Measurements from ENCODE around the gene TALDO1.

The TALDO1 gene

GRCh38 chr11:747158-748006 is at the start of gene TALDO1:
TSS of gene TALDO1 (plus strand) at chr11:747464. CDS start at chr11:747482, 18 bp downstream.
- DNase-seq (ENCODE audit: low read depth) = peak; percentile 70

GRCh38 chr11:697811-698311 is 49.4 kb upstream of the TALDO1 start:
- DNase-seq (ENCODE audit: low read depth) = no peak

GRCh38 chr11:698493-699115 is 48.7 kb upstream of the TALDO1 start:
- DNase-seq (ENCODE audit: low read depth) = no peak

- DNase-seq (ENCODE audit: low read depth) = no peak
Observed at GRCh38 chr11:699116-699508, 48.2 kb upstream of the TALDO1 start.

- DNase-seq (ENCODE audit: low read depth) = no peak
Observed at GRCh38 chr11:699753-700152, 47.5 kb upstream of the TALDO1 start.

GRCh38 chr11:701741-702461 is 45.4 kb upstream of the TALDO1 start:
- DNase-seq (ENCODE audit: low read depth) = no peak

GRCh38 chr11:702462-703461 is 44.5 kb upstream of the TALDO1 start:
- no peak for DNase-seq (ENCODE audit: low read depth)

GRCh38 chr11:703506-703905 is 43.8 kb upstream of the TALDO1 start:
- DNase-seq (ENCODE audit: low read depth) = no peak

- no peak for DNase-seq (ENCODE audit: low read depth)
Observed at GRCh38 chr11:704228-704674, 43.0 kb upstream of the TALDO1 start.

- DNase-seq (ENCODE audit: low read depth) = no peak
Observed at GRCh38 chr11:704781-705645, 42.3 kb upstream of the TALDO1 start.

GRCh38 chr11:705646-706438 is 41.4 kb upstream of the TALDO1 start, which contains the start of gene EPS8L2:
TSS of gene EPS8L2 (plus strand) at chr11:706231. CDS start at chr11:709408, 3,177 bp downstream.
- no peak for DNase-seq (ENCODE audit: low read depth)

- no peak for DNase-seq (ENCODE audit: low read depth)
Observed at GRCh38 chr11:706439-706956, 40.8 kb upstream of the TALDO1 start.

- DNase-seq (ENCODE audit: low read depth) = no peak
Observed at GRCh38 chr11:706957-707816, 40.1 kb upstream of the TALDO1 start.

- DNase-seq (ENCODE audit: low read depth) = no peak
Observed at GRCh38 chr11:707817-708420, 39.3 kb upstream of the TALDO1 start.

GRCh38 chr11:708511-708910 is 38.8 kb upstream of the TALDO1 start:
- no peak for DNase-seq (ENCODE audit: low read depth)

- no peak for DNase-seq (ENCODE audit: low read depth)
Observed at GRCh38 chr11:709109-709997, 37.9 kb upstream of the TALDO1 start.

GRCh38 chr11:714436-714835 is 32.8 kb upstream of the TALDO1 start:
- DNase-seq (ENCODE audit: low read depth) = no peak
